HepG2 (cell line): ENCODE measurements around the gene MRPL43. TPM values are rescaled to one million over a fixed set of nuclear protein-coding genes. Genes with fewer than 3 reads are reported as not detected.

Experiments used
- SKI ChIP-seq: fragments of 450-650 bp; IDR thresholded peaks from one replicate; pipeline ENCODE4 v1.6.1; 2018; ENCODE audit warnings: mild to moderate bottlenecking; ENCODE audit not compliant: partially characterized antibody
- SNAPC4 ChIP-seq: sonication (generic); formaldehyde crosslinking; IDR thresholded peaks from 2 replicates; pipeline ENCODE4 v1.4.0; 2020; ENCODE audit warnings: mild to moderate bottlenecking, missing genetic modification reagents
- ZBTB10 ChIP-seq: sonication (generic); formaldehyde crosslinking; IDR thresholded peaks from 2 replicates; pipeline ENCODE4 v1.4.0; 2020; ENCODE audit warnings: missing genetic modification reagents, borderline replicate concordance
- ZBTB4 ChIP-seq: sonication (generic); formaldehyde crosslinking; IDR thresholded peaks from 2 replicates; pipeline ENCODE4 v1.4.0; 2020; ENCODE audit warnings: missing genetic modification reagents, mild to moderate bottlenecking, borderline replicate concordance
- ZFP36 ChIP-seq: fragments of 150-350 bp; IDR thresholded peaks from 2 replicates; pipeline ENCODE4 v1.6.1; 2018; ENCODE audit warnings: borderline replicate concordance, low read length, low read depth; ENCODE audit not compliant: partially characterized antibody
- ZFP91 ChIP-seq: sonication (generic); formaldehyde crosslinking; IDR thresholded peaks from 2 replicates; pipeline ENCODE4 v1.9.0; 2022; ENCODE audit warnings: missing genetic modification reagents, mild to moderate bottlenecking, borderline replicate concordance
- ZHX1 ChIP-seq: sonication (generic); formaldehyde crosslinking; IDR thresholded peaks from 2 replicates; pipeline ENCODE4 v1.8.1; 2022; ENCODE audit warnings: low read depth, mild to moderate bottlenecking, missing genetic modification reagents
- ZNF570 ChIP-seq: sonication (generic); formaldehyde crosslinking; IDR thresholded peaks from 2 replicates; pipeline ENCODE4 v1.4.0; 2020; ENCODE audit warnings: mild to moderate bottlenecking, missing genetic modification reagents, borderline replicate concordance
- ZNF891 ChIP-seq: sonication (generic); formaldehyde crosslinking; IDR thresholded peaks from 2 replicates; pipeline ENCODE4 v1.5.0; 2020; ENCODE audit warnings: mild to moderate bottlenecking, missing genetic modification reagents
- polyA plus RNA-seq, 8 experiments: library from polyadenylated mRNA; depleted of rRNA in 3 of 8; stranded (reverse) in 7 of 8; unstranded in 1 of 8; fragments of >200 nt; fragmentation: Illumina TruSeq in 4 of 8; extraction: Trizol in 4 of 8; gene quantifications; 2 replicates each; pipeline versions ENCODE4 v1.2.1 to v1.2.3, GENCODE V29; 2011 to 2016; ENCODE audit warnings: low read depth in 4 of 8, missing spikeins in 1 of 8, mixed read lengths in 1 of 8; ENCODE audit not compliant: insufficient read depth in 1 of 8
- total RNA-seq, 5 experiments: library from RNA; depleted of rRNA; stranded (reverse); fragments of >200 nt; fragmentation: Illumina TruSeq; extraction: Trizol; gene quantifications; 2 replicates each; pipeline ENCODE4 v1.2.3, GENCODE V29; 2016; ENCODE audit warnings: low read depth in 1 of 5

Gene MRPL43
- total and polyA plus RNA-seq, 2 of the 13 experiments (the other 11 are each of a cell fraction or from before 2014, with no cell fraction given): 71.0 to 73.7 TPM

GRCh38 chr10:100986952-100987684, at the start of gene MRPL43, which contains the start of gene TWNK (continued):
- TF ChIP-seq ZHX1 (CRISPR knock-in tag) (no peak), ZBTB10 (CRISPR knock-in tag) (peak; percentile 69; the same call in 1 of the 2 replicates), ZFP36 (no peak), ZFP91 (CRISPR knock-in tag) (peak; percentile 94), SNAPC4 (CRISPR knock-in tag) (peak; percentile 63; the same call in 1 of the 2 replicates), ZBTB4 (CRISPR knock-in tag) (peak; percentile 51; the same call in 1 of the 2 replicates), SKI (no peak), ZNF891 (CRISPR knock-in tag) (peak; percentile 88; the same call in 1 of the 2 replicates), ZNF570 (CRISPR knock-in tag) (no peak)
